Peyer's patch (tissue), 4 donors: ENCODE results near the gene STRN3. TPM values are rescaled to one million over a fixed set of nuclear protein-coding genes. Genes with fewer than 3 reads are reported as not detected.
A peak's percentile ranks its signal among the peaks of the same experiment; 100 is the strongest.

Experiments
- DNase-seq, 3 donors: peaks; one replicate each; pipeline ENCODE4 v3.0.0-alpha.2; 2017 to 2019
- H3K27ac ChIP-seq, 4 donors: fragments of 200-600 bp; sonication (generic); one replicate each; pipeline ENCODE4 v1.5.1; 2016 to 2019
- H3K27me3 ChIP-seq, 2 donors: fragments of 200-600 bp; sonication (generic); one replicate each; pipeline ENCODE4 v1.5.1; 2019
- H3K36me3 ChIP-seq, 3 donors: fragments of 200-600 bp; sonication (generic); one replicate each; pipeline ENCODE4 v1.5.1; 2016 to 2019
- H3K4me1 ChIP-seq, 4 donors: fragments of 200-600 bp; sonication (generic); one replicate each; pipeline ENCODE4 v1.5.1; 2016 to 2019
- H3K4me3 ChIP-seq, 4 donors: fragments of 200-600 bp; sonication (generic); 1 replicate in 3 of 4; 2 replicates in 1 of 4; pipeline ENCODE4 v1.5.1; 2016 to 2019; ENCODE audit warnings: mild to moderate bottlenecking in 1 of 4
- H3K9me3 ChIP-seq, 4 donors: fragments of 200-600 bp; sonication (generic); one replicate each; pipeline ENCODE4 v1.5.1; 2016 to 2019; ENCODE audit warnings: mild to moderate bottlenecking in 1 of 4
- POLR2A ChIP-seq, 2 donors: fragments of 450-650 bp; IDR thresholded peaks; one replicate each; pipeline ENCODE4 v1.5.1; 2017; ENCODE audit warnings: antibody characterized with exemption in 2 of 2, mild to moderate bottlenecking in 2 of 2, moderate library complexity in 2 of 2
- total RNA-seq, 4 donors: library from RNA; depleted of rRNA; stranded (reverse); fragments of >200 nt; gene quantifications; one replicate each; pipeline ENCODE4 v1.1.0, GENCODE V29; 2016
- TF ChIP-seq, protein P1 (sequence below), 6 experiments: fragments of 450-650 bp in 4 of 6; fragments of 200-600 bp in 2 of 6; sonication (generic) in 1 of 6; IDR thresholded peaks; one replicate each; pipeline ENCODE4 v1.5.1; 2017 to 2019; ENCODE audit warnings: antibody characterized with exemption in 6 of 6, mild to moderate bottlenecking in 3 of 6, moderate library complexity in 1 of 6

The STRN3 gene
- total RNA-seq, 4 donors from 2014 or later = 21.1 to 46.2 (median 26.8) TPM

DNA sequence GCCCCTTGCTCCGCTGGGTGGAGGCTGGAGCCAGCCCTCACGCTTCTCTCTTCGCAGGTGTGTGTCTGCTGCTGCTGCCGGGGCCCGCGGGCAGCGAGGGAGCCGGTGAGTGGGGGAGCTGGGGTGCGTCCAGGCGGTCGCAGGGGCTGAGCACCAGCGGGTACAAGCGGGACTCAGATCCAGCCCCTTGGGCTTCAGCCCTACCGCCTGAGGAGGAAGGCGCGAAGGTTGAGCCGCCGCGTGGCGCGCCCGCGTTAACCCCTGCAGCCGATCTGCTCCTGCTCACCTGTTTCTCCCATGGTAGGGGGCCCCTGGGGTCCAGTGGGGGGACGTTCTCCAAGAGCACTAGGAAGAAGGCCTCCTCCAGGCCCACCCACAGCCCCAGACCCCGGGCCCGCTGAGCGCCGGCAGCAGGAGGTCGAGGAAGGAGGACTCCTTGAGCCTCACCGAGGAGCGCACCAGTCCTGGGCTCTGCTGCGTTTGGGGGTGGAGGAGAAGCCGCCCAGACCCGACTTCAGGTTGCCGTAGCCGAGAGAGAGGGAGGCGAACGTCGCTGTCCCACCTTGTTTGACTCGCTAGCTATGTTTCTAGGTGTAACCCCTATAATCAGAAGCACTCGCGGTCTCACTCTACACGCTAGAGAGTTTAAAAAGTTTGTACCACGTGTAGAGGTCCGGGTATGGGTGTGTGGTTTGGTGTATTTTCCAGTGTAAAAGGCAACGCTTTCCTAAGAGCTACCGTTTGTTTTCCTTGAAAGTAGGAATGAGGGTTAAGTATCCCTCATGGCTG lies 151.0 kb downstream of the STRN3 start:
- no peaks in the 10 kb centered on the region for H3K9me3 ChIP-seq
- peak in 1 of 3 donors; percentile 48 for DNase-seq
- peaks cover 0 to 6% of the 10 kb centered on the region in 2 donors for H3K27me3 ChIP-seq
- peak overlapping the region; percentile 44 to 63 (median 52) for H3K4me3 ChIP-seq
- H3K4me1 ChIP-seq = peaks cover 0 to 16% (median 6%) of the 10 kb centered on the region in 4 donors
- no peaks in the 10 kb centered on the region for H3K36me3 ChIP-seq
- peak overlapping the region in 1 of 4 donors; percentile 55 for H3K27ac ChIP-seq
- no peak for TF ChIP-seq POLR2A (IDR thresholded peaks at IDR 0.05)
- TF ChIP-seq, protein P1, sequence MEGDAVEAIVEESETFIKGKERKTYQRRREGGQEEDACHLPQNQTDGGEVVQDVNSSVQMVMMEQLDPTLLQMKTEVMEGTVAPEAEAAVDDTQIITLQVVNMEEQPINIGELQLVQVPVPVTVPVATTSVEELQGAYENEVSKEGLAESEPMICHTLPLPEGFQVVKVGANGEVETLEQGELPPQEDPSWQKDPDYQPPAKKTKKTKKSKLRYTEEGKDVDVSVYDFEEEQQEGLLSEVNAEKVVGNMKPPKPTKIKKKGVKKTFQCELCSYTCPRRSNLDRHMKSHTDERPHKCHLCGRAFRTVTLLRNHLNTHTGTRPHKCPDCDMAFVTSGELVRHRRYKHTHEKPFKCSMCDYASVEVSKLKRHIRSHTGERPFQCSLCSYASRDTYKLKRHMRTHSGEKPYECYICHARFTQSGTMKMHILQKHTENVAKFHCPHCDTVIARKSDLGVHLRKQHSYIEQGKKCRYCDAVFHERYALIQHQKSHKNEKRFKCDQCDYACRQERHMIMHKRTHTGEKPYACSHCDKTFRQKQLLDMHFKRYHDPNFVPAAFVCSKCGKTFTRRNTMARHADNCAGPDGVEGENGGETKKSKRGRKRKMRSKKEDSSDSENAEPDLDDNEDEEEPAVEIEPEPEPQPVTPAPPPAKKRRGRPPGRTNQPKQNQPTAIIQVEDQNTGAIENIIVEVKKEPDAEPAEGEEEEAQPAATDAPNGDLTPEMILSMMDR (IDR thresholded peaks at IDR 0.05) = no peak

DNA sequence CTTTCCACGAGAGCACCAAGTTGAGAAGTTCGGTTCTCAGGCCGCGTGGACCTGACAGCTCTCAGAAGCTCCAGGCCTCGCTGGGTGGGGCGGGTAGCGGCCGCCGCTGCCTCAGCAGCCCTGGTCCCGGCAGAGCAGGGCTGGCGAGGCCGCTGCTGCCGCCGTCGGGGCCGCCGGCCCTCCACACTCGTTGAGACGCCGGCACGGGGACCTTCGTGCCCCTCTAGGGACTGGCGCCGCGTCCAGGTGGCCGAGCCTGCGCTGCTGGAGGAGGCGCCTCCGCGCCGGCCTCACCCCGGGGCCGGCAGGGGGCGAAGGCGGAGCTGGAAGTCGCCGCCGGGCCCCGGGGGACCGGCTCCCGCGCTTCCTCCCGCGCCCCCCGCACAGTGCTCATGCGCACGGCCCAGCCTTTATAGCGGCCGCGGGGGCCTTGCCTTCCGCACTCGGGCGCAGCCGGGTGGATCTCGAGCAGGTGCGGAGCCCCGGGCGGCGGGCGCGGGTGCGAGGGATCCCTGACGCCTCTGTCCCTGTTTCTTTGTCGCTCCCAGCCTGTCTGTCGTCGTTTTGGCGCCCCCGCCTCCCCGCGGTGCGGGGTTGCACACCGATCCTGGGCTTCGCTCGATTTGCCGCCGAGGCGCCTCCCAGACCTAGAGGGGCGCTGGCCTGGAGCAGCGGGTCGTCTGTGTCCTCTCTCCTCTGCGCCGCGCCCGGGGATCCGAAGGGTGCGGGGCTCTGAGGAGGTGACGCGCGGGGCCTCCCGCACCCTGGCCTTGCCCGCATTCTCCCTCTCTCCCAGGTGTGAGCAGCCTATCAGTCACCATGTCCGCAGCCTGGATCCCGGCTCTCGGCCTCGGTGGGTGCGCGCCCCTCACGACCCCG lies 151.8 kb downstream of the STRN3 start, which contains the start of gene COCH:
COCH (plus strand) TSS at position 440 of the 879 bp plus-strand sequence; CDS start at position 820, 380 bp downstream.
- H3K36me3 ChIP-seq = no peaks in the 10 kb centered on the region
- peak; percentile 39 to 69 (median 57) for DNase-seq
- TF ChIP-seq POLR2A (IDR thresholded peaks at IDR 0.05) = no peak
- TF ChIP-seq, protein P1 (IDR thresholded peaks at IDR 0.05) = peak in 5 of 6 experiments; percentile 21 to 30 (median 28)
- peak within 1 kb of the TSS in 1 of 4 donors; percentile 55 for H3K27ac ChIP-seq
- peak within 1 kb of the TSS; percentile 44 to 63 (median 52) for H3K4me3 ChIP-seq
- peaks cover 0 to 6% of the 10 kb centered on the region in 2 donors for H3K27me3 ChIP-seq
- H3K9me3 ChIP-seq = no peaks in the 10 kb centered on the region
- peaks cover 0 to 16% (median 6%) of the 10 kb centered on the region in 4 donors for H3K4me1 ChIP-seq

DNA sequence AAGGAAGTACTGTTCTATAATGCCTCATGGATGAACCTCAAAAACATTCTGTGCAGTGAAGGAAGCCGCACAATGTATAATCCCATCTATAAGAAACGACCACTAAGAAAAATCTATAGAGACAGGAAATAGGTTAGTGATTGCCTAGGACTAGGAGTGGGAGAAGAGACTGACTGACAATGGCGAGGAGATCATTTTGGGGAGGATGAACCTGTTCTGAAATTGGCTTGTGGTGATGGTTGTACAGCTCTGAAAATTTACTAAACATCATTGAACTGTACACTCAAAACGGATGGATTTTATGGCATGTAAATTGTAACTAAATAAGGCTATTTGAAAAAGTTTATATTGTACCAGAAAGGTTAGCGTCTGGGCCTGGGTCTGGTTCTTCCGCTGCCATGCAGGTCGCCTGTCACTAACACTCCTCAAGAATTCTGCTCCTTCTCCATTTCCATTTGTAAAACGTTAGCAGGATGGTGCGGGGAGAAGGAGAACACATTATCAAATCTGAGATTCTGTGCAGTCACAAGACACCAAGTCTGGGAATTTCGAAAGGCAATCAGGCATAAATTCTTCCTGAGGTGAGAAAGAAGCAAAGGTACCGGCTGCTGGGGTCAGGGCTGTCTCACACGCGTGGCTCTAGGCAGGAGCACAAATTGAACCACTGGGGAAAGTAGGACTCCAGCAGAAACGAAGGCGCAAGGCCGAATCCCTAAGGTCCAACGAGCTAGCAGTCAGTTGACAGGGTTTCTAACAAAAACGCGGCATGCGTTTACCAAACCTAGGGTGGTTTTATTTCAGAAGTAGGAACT lies 152.7 kb downstream of the STRN3 start:
- DNase-seq = no peak
- Histone ChIP-seq H3K4me3 (peak overlapping the region in 3 of 4 donors; percentile 44 to 63 (median 59)), H3K36me3 (no peaks in the 10 kb centered on the region), H3K27me3 (peaks cover 0 to 6% of the 10 kb centered on the region in 2 donors), H3K27ac (peak overlapping the region in 1 of 4 donors; percentile 55), H3K4me1 (peaks cover 0 to 16% (median 6%) of the 10 kb centered on the region in 4 donors), H3K9me3 (no peaks in the 10 kb centered on the region)
- no peak for TF ChIP-seq POLR2A (IDR thresholded peaks at IDR 0.05)
- TF ChIP-seq, protein P1 (IDR thresholded peaks at IDR 0.05) = no peak

DNA sequence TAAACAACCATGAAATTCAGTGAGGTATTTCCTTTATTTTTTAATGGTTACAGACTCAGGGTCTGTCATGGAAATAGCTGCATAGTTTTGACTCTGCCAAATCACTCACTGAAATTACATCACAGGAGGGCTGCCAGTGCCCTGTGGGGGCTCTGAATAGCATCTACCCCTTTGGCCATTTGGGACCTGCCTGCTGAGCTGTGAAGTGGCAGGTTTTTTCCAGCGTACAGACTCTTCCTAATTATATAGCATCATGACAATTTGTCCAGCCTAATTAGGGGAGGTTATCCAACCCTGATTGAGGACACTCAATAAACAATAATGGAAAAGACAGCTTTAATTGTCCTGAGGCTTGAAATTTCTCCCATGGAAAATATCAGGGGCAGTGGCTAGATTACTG lies 153.6 kb downstream of the STRN3 start:
- Histone ChIP-seq H3K27me3 (peaks cover 0 to 6% of the 10 kb centered on the region in 2 donors), H3K9me3 (no peaks in the 10 kb centered on the region), H3K27ac (no peak overlapping the region), H3K4me1 (peaks cover 0 to 16% (median 6%) of the 10 kb centered on the region in 4 donors), H3K4me3 (no peak overlapping the region), H3K36me3 (no peaks in the 10 kb centered on the region)
- TF ChIP-seq, protein P1 (IDR thresholded peaks at IDR 0.05) = no peak
- TF ChIP-seq POLR2A (IDR thresholded peaks at IDR 0.05) = no peak
- DNase-seq = no peak
